NCI-H1105 treated with DMSO at 0.1 percent for 48 hours (cell line): ENCODE results near the gene KNCN.
A peak's percentile ranks its signal among the peaks of the same experiment; 100 is the strongest.

Experiments
- DNase-seq: peaks from one replicate; lab custom pipeline; 2025; lab: John Stamatoyannopoulos, UW

The KNCN gene

DNA sequence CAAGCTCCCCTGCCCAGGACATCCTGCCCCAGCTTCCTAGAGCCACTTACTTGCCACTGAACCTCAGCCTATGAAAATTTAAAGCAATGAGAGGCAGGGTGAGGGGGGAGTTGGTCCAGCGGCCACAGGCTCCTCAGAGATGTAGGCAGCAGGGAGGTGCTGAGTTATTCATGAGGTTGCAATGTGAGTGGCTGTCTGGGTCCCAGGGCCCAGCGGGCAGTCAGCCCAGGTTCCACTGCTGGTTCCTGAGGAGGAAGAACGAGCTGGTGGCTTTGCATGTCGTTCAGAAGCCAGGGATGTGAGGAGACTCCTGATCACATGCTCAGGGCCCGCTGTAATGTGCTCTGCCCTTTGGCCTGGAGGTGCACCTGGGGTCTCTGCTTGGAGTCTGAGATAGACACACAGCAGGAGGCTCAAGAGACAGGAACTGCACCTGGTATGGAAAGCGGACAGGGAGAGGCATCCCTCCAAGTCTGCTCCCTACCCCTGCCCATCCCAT is at the start of gene KNCN:
TSS of gene KNCN (minus strand) at position 51 of the 499 bp plus-strand sequence. CDS start 432 bp downstream, outside the sequence.
- DNase-seq: no peak

DNA sequence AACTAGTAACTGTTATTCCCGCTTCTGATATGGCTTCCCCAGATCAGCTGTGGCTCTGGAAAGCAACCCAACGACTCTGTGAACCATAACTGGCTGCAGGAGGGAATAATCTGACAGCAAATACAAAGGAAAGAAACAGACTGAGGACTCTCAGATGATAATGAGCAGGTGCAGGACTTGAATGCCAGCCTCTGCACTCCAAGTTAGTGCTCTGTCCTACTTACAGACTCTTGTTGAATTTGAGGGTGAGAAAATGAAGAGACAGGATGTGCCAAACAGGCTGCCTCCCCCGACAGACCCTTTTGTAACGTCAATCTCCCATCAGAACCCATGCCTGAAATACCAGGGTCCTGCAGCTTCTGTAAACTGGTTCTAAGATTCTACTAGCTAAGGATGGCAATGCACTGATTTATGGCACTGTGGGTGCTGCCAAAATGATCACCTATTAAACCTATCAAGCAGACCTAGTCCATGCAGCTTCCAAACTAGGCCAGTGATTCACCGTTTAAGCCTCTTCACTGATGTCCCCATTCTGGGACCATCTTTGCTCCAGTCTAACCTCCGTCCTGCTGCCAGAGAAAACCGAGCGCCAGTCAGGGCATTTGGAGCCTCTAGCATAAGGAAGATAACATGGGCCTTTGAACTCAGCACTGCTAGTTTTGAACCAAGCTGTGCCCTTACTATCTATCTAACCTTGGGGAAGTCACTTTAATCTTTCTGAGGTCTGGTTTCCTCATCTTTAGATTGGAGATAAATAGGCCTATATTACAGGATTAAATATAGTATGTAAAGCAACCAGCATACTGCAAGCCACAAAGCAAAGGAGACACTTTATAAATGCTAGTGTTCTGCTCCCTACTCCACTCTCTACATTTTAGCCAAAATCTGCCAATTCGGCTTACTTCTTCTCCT is 47.9 kb upstream of the KNCN start:
- DNase-seq: no peak

DNA sequence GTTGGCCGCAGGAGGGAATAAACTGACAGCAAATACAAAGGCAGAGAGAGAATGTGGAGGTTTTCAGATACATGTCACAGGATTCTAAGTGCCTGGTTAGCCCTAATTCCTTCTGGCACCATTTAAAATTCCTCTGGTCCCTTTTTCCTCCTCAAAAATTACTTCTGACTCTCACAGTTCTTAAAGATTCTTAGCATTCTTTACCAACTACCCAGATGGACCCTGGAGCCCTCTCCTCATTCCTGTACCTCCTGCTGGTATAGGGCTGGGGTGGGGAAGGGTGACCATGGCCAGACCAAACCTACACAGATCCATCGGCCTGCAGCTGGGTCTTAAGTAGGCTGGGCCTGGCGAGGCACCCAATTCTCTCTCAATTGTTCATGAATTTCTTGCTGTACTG is 45.4 kb upstream of the KNCN start:
- no peak for DNase-seq

DNA sequence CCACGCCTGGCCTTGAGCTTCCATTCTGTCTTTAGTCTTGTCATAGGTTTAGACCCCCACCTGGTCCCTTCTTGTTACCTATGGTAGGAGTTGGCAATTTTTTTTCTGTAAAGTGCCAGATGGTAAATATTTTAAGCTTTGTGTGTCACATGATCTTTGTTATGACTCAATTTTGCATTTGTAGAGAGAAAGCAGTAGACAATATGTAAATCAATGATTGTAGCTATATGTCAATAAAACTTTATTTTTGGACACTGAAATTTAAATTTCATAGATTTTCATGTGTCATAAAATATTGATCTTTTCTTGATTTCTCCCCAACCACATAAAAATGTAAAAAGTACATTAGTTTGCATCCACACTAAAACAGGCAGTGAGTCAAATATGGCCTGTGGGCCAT is 44.6 kb upstream of the KNCN start:
- no peak for DNase-seq

DNA sequence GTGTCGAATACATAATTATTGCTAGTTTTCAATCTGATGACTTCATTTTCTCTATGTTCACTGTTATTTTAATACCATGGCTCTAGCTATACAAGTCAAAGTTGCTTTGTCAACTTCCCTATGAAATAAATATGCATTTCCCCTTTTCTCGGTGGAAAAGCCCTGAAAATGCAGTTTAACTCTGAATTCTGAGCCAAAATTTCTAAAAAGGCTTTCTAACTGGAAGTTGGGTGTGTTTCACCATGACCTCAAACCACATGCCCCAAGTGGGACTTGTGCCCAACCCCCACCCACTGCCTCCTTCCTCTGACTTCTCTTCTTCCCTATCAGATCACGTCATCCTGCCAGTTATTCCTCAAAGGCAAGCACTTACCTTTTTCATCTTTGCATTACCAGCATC is 43.7 kb upstream of the KNCN start:
- no peak for DNase-seq

DNA sequence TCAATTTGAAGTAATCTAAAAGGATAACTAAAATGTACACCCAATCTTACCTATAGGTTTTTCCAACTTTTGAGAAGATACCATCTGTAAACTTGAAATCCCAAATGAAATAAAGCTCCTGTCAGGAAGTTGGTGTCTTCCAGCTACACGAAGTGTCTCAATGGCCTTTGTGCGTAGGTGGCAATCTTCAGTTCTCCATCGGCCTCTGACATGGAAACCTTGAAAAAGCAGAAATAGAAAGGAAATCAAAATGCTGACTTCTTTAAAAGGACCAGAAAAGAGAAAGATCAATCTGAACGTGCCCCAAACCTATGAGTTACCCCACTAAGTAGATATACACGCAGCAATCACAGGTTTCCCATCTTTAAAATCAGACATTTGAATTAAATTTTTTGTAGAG is 42.6 kb upstream of the KNCN start:
- no peak for DNase-seq

DNA sequence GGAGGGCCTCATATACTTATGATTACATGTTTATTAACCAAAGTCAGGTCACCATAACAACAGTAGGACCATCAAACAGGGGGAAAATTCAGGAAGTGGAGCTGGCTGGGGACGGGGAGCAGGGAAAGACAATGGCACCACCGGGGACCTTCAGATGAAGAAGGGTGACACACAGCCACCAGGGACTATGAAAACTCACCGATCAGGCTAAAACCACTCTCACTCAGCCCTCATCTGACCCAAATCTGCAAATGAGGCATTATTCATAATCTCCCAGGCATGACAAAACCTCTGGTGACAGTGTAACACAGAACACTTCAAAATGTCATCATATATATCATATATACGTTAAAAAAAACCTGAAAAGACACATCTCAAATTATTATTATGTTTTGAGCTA is 41.4 kb upstream of the KNCN start:
- DNase-seq: no peak

DNA sequence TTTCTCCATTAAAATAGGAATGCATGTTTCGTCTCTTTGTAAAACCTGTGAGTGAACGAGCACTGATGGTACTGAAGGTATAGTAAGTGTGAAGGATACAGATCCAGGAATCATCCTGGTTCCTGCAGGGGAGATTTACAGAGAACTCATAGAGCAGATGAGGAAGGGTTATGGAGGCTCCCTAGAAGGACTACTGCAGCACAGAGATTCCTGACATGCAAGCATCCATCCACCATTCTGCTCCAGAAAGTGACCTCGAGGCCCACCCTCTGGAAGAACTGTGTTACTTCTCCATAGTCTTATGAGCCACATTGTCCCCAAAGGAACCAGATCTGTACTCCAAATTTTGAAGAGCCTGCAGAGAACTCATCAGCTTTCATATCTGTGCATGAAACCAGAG is 38.1 kb upstream of the KNCN start:
- DNase-seq: no peak

DNA sequence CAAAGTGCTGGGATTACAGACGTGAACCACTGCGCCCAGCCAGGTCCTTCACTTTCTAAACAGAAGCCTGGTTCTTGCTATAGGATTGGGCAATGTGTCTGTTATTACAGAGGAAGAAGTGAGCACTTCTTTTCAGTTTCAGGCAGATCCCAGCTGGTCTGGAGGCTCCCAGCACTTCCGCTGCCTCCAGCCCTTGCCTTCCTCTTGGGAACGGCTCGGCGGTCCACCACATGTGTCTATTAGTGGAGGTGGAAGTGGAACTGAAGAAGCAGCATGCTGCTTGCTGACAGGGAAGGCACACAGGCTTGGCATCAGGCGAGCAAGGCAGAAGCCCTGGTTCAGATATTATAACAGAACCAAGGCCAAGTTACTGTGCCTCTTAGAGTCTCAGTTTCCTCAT is 35.6 kb upstream of the KNCN start:
- DNase-seq: no peak

DNA sequence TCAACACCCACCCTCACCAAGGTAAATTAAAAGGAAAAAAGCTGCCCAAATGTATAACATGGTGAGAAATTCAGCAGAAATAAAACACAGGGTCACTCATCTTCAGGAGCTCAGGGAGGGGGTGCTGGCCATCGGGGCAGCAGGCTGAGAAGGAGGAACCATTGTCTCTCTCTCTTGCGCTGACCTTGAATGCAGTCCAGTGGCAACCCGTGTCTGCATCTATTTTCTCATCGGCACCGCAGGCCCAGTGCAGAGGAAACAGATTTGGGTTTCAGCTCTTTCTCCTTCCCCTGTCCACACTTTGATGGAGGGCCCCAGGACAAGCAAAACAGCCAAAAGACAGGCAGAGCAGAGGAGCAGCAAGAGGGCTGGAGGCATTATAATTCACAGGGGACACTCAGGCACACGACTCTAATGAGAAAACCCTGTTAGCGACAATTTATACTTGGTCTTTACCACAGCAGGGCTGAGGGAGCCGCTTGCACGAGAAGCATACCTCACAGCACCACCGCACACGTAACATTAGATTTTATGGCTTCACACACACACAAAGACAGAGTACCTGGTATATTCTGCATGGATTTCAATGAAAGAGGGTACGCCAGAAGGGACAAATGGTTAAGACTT is 34.0 kb upstream of the KNCN start:
- DNase-seq: no peak

DNA sequence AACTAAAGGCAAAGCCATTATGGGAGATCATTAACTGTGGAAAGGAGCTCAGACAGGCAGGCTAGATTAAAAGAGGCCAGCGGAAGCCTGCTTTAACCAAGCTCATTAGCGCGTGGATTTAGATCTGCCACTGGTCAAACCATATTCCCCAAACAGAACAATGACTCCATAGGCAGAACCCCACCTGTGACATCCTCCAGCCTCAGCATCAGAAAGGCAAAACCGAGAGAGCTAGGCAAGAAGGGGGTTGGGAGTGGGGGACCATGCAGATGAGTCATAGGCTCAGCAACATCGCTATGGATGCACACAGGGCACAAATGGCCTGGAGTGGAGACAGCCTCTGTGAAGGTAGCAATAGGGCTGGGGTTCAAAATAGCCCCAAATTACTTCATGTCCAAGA is 32.0 kb upstream of the KNCN start:
- no peak for DNase-seq

DNA sequence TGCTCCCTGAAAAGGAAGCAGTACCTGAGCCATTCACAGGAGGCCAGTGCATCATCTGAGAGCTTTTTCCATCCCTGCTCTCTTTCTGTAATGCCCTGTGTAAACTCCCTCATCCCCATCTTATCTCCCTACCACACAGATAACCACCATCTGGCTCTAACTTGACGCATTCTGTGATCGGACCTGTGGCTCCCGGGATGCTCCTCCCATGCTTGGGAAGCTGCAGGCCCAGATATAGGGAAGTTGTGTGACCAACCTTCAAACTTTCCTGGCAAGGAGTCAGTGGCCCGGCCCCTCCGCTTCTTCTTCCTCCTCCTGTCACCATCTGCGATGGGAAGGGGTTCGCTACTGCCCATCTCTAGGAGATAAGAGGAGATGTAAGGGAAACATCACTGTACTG is 31.5 kb upstream of the KNCN start:
- no peak for DNase-seq

DNA sequence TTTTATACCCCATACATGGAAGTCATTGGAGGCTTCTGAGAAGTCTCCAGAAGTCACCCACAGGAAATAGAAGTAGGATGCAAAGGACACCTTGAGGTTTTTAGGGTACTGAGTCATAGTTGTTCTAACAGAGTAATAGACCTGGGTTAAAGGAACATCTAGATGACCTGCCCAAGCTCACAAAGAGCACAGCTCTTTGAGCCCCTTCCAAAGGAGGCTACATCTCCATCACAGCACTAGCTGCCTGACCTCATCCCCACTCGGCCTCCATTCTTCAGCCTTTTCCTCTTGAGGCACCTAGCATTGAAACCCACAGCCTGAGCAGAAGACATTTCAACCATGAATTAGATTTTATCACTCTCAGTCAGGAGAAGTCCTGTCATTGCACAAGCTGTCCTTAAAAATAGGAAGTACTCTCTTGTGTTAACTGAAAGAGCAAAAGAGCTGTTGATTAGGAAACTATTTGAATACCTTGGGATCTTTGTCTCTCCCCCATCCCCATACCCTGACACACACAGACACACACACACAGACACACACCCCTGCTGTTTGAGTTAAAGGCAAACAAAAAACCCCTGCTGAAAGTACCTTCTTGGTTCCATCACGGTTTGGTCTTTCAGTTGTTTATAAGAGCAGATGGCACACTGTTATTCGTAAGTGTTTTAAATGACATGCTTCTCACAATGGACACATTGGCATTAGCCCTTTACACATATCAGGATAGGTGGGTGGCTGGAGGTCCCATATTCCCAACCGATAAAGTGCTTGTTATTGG is 30.4 kb upstream of the KNCN start:
- no peak for DNase-seq

DNA sequence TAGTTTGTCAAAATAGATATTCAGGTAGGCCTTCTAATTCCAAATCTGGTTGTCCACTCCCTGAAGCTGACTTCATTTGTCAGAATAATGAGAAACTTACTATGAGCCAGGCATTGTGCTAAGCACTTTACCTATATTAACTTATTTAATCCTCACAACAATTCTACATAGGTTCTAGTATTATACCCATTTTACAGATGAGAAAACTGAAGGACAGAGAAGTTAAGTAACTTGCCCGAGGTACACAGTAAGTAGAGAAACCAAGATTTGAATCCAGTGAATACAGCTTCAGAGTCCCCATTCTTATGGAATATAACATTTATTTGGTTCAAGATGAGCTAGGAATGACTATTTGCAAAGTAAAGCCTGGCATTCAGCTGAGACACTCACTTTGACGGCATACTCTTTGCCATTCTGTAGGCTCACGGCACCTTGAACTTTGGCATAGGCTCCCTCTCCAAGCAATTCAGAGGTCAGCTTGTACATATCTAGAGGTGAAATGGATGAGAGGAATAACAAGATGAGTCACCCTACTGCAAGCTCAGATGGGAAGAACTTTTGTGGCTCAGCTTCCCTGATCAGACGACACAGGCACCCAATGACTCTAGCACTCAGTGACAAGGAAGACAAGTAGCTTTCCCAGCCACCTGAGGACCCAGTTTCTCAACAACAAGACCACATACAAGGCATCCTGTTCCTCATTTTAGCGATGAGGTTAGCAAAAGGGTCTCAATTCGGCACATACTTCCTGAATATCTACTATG is 28.9 kb upstream of the KNCN start:
- no peak for DNase-seq

DNA sequence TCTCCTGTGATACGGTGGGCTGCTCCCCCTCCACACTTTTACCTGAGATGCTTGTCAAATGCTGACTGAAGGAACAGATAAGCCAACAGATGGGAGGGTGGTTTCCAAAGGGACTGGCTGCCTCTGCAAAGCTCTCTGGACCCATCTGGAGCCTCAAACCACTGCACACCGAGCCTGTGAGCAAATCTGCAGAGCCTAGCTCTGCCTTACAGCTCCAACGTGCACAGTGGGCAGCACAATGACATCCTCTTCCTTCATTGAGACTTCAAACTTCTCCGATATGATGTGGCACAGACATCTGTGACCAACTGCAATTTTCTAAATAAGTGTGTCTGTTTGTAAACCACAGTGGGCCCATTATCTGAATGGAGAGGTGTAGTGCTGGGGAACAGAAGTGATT is 26.2 kb upstream of the KNCN start:
- DNase-seq: no peak

DNA sequence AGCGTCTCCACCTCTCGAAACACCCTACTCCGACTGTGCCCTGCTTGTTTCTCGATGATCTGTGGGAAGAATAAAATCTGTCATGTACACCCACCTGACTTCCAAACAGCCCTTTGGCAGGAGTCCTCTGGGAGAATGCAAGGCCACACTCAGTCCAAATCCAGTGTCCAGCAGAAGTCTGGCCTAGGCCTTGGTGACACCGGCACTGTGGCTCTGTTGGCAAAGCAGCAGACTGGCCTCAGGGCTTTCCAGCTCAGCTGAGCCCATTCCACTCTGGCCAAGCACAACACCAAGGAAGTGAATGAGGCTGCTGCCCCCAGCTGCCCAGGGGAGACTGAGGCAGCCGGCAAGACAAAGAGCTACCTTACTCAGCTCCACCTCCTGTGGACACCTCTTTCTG is 25.1 kb upstream of the KNCN start:
- DNase-seq: no peak

DNA sequence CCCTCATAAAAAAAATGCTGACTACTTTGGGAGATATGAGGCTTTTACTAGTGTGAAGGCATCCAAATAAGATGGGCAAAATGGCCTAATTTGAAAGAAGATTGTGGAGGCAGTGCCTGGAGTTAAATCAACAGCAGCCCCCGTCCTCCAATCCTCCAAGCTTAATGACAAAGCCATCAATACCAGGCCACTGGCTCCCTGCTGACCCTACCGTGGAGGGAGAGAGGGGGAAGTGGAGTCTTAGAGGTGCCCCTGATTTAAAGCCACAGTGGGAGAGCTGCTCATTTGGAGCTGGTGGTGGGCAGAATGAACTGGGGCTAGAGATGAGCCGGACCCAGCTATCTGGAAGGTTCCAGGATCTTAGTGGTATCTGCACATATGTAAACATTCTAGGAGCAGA is 24.3 kb upstream of the KNCN start:
- no peak for DNase-seq

DNA sequence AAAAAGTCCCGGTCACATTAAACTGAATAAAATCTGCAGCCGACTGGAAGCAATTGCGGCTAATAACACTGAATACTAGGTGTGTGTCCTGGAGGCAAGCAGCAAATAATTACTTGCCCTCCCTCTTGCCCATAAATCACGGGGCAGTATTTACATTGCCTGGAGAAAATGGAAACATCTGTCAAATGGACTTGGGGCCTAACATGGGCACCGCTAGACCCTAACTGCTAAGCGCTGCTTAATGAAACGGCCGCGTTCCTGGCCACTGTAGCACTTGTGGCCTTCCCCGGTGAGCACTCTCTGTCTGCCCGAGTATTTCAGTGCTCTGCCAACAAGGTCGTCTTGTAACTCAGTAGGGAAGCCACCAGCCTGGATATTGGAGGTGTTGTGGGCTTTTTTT is 23.9 kb upstream of the KNCN start:
- DNase-seq: peak; percentile 24

DNA sequence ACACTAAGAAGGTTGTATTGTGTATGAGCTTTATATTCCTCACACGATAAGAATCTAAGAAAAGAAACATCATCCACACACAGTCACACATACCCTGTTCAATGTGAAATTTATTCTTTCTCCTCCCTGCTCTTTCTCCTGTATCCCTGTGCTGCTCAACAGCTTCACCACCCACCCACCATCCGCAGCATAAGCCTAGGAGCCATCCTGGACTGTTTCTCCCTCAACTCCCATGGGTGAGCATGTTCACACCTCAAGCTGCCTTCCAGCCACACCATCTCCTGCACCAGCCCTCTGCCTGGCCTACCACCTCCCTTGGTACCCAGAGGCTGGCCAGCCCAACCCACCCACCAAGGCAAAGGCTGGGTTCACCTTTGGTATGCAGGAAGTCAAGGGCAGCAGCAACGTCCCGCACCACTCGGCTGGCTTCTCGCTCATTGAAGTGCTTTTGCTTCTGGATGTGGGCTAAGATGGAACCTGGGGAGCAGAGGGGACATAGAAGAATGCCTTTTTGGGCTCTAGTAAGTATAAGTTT is 20.3 kb upstream of the KNCN start:
- DNase-seq: no peak

DNA sequence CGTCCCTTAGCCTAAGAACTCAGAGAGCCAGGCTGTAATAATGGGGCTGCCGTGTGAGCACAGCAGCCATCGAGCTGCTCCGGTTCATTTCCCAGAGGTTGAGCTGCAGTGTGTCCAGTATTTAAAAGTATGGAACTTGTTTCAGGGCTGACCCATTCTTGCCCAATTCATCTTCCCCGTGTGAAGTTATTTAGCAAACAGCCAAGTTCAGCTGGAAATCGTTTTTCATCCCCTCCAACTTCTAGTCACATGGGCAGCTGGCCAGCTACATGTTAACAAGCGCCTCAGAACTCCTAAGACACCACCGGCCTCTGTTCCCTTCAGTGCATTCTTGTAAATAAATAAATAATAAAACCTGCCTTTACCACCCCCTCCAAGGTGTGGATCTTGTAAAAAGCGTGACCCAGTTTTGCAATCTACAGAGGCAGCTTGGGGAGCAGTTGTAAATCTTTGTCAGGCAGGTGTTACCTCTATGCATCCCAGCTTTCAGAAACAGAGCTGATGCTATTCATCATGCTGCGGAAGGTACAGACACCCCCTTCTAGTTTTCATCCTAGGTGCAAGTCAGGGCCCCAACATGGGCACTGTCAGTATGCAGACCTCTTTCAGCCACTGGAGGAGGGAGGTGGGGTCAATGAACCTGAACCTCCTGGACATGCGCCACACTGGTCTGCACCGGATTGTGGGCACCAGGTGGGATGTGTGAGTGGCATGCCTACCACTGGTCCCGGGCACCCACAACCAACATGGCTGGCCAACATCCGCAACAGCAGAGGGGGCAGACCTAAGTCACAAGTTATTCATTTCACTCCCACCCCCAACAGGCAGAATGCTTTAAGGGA is 18.7 kb upstream of the KNCN start:
- no peak for DNase-seq

DNA sequence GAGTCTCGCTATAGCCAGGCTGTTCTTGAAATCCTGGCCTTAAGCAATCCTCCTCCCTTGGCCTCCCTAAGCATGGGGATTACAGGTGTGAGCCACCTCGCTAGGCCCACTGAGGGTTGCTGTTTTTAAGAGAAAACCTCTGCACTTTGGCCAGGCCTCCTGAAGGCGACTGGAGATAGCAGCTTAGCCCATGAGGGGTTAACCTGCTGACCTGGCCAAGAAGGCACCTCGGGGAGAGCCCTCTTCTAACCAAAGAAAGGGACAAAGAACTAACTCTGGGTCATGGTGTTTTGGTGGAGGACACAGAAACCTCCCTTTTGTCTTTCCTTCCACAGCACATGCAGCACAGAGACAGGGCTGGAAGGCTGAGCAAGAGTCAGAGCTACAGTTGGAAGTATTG is 17.7 kb upstream of the KNCN start:
- no peak for DNase-seq
